GM19099 (cell line): ENCODE measurements around the gene RAMP3.

Source experiments
- POLR2A ChIP-seq: IDR thresholded peaks from 3 replicates; pipeline ENCODE4 v1.6.1; 2011; ENCODE audit warnings: low read depth; ENCODE audit not compliant: insufficient read length; ENCODE audit errors: extremely low read depth

The RAMP3 gene

GRCh38 chr7:45147858-45148652, 9.5 kb upstream of the RAMP3 start:
- no peak for TF ChIP-seq POLR2A

GRCh38 chr7:45148653-45148973, 9.0 kb upstream of the RAMP3 start:
- TF ChIP-seq POLR2A = no peak

- TF ChIP-seq POLR2A = no peak
Measured at GRCh38 chr7:45149606-45150005, 8.0 kb upstream of the RAMP3 start.

- no peak for TF ChIP-seq POLR2A
Measured at GRCh38 chr7:45150199-45150598, 7.4 kb upstream of the RAMP3 start.

GRCh38 chr7:45151131-45151684, 6.4 kb upstream of the RAMP3 start:
- no peak for TF ChIP-seq POLR2A

GRCh38 chr7:45151967-45152366, 5.6 kb upstream of the RAMP3 start:
- TF ChIP-seq POLR2A = no peak

- TF ChIP-seq POLR2A = no peak
Measured at GRCh38 chr7:45153233-45153632, 4.4 kb upstream of the RAMP3 start.

- no peak for TF ChIP-seq POLR2A
Measured at GRCh38 chr7:45155357-45155900, 2.2 kb upstream of the RAMP3 start.

GRCh38 chr7:45155941-45156340, 1.6 kb upstream of the RAMP3 start:
- TF ChIP-seq POLR2A = no peak

- no peak for TF ChIP-seq POLR2A
Measured at GRCh38 chr7:45156516-45157272, 897 bp upstream of the RAMP3 start.

GRCh38 chr7:45157286-45157652, 322 bp upstream of the RAMP3 start:
- no peak for TF ChIP-seq POLR2A

- TF ChIP-seq POLR2A = no peak
Measured at GRCh38 chr7:45158471-45158870, 880 bp downstream of the RAMP3 start.

GRCh38 chr7:45159296-45159695, 1.7 kb downstream of the RAMP3 start:
- TF ChIP-seq POLR2A = no peak

GRCh38 chr7:45160417-45160881, 2.9 kb downstream of the RAMP3 start:
- TF ChIP-seq POLR2A = no peak

- no peak for TF ChIP-seq POLR2A
Measured at GRCh38 chr7:45161138-45161537, 3.5 kb downstream of the RAMP3 start.

- no peak for TF ChIP-seq POLR2A
Measured at GRCh38 chr7:45161842-45162241, 4.3 kb downstream of the RAMP3 start.

GRCh38 chr7:45162311-45162845, 4.8 kb downstream of the RAMP3 start:
- no peak for TF ChIP-seq POLR2A
